NT2/D1 (cell line): ENCODE measurements around the gene TTC23L.

Experiments used
- SUZ12 ChIP-seq: IDR thresholded peaks from 2 replicates; pipeline ENCODE4 v1.6.1; 2011; ENCODE audit not compliant: insufficient read length, insufficient read depth; ENCODE audit errors: extremely low read depth
- YY1 ChIP-seq: IDR thresholded peaks from 2 replicates; pipeline ENCODE4 v1.6.1; 2011; ENCODE audit not compliant: insufficient read length, insufficient read depth
- ZNF274 ChIP-seq: IDR thresholded peaks from 2 replicates; pipeline ENCODE4 v1.6.1; 2011; ENCODE audit warnings: mild to moderate bottlenecking, low read depth, low read length

GRCh38 chr5:34843497-34843896, 4.5 kb downstream of the TTC23L start:
- no peak for TF ChIP-seq YY1
- no peak for TF ChIP-seq ZNF274
- TF ChIP-seq SUZ12, result no peak
